Neutrophil (primary cell): ENCODE measurements around the gene MED12L.

Experiments used
- H3K27ac ChIP-seq: fragments of 200-600 bp; sonication (generic); 2 replicates; pipeline ENCODE4 v1.5.1; 2016; ENCODE audit warnings: mild to moderate bottlenecking, moderate library complexity
- H3K27me3 ChIP-seq: fragments of 200-600 bp; sonication (generic); 2 replicates; pipeline ENCODE4 v1.6.0; 2016; ENCODE audit warnings: mild to moderate bottlenecking
- H3K36me3 ChIP-seq: fragments of 200-600 bp; sonication (generic); 2 replicates; pipeline ENCODE4 v1.5.1; 2017
- H3K4me1 ChIP-seq, 2 experiments: fragments of 200-600 bp in 1 of 2; sonication (generic) in 1 of 2; 1 replicate in 1 of 2; 2 replicates in 1 of 2; pipeline versions ENCODE4 v1.5.1 to v1.6.1; 2013 to 2016; ENCODE audit warnings: low read depth in 1 of 2, low read length in 1 of 2, mild to moderate bottlenecking in 1 of 2, moderate library complexity in 1 of 2; ENCODE audit not compliant: control insufficient read depth in 1 of 2, insufficient read depth in 1 of 2
- H3K4me3 ChIP-seq, 2 experiments: fragments of 200-600 bp in 1 of 2; sonication (generic) in 1 of 2; 1 replicate in 1 of 2; 2 replicates in 1 of 2; pipeline ENCODE4 v1.5.1; 2013 to 2016; ENCODE audit warnings: low read depth in 1 of 2, low read length in 1 of 2, mild to moderate bottlenecking in 1 of 2, moderate library complexity in 1 of 2
- H3K9me3 ChIP-seq: fragments of 200-600 bp; sonication (generic); 2 replicates; pipeline ENCODE4 v1.5.1; 2016
- TF ChIP-seq, protein P1 (sequence below): fragments of 200-600 bp; sonication (generic); IDR thresholded peaks from 2 replicates; pipeline ENCODE4 v1.5.1; 2016; ENCODE audit warnings: antibody characterized with exemption

The MED12L gene

DNA sequence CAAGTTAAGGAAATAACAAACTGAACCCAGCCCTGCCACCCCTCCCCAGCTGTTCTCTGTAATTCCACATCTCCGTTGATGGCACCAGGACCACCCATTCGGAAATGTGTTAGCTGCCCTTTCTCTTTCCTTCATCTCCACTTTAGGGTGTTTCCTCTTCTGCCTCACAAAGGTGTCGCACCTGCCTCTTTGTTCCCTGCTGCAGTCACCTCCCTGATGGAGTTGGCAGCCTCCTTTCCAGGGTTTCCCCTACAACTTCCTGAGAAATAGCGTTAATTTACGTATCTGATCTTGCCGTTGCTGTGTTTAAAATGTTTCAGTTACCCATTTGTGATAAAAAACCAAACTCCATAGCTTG is 60.2 kb downstream of the MED12L start:
- Histone ChIP-seq H3K27me3 (no peaks in the 10 kb centered on the region), H3K4me1 (peaks cover 9 to 12% of the 10 kb centered on the region in 2 experiments), H3K27ac (no peak overlapping the region), H3K36me3 (no peaks in the 10 kb centered on the region), H3K9me3 (no peaks in the 10 kb centered on the region), H3K4me3 (peak overlapping the region in 1 of 2 experiments; percentile 26)
- TF ChIP-seq, protein P1, sequence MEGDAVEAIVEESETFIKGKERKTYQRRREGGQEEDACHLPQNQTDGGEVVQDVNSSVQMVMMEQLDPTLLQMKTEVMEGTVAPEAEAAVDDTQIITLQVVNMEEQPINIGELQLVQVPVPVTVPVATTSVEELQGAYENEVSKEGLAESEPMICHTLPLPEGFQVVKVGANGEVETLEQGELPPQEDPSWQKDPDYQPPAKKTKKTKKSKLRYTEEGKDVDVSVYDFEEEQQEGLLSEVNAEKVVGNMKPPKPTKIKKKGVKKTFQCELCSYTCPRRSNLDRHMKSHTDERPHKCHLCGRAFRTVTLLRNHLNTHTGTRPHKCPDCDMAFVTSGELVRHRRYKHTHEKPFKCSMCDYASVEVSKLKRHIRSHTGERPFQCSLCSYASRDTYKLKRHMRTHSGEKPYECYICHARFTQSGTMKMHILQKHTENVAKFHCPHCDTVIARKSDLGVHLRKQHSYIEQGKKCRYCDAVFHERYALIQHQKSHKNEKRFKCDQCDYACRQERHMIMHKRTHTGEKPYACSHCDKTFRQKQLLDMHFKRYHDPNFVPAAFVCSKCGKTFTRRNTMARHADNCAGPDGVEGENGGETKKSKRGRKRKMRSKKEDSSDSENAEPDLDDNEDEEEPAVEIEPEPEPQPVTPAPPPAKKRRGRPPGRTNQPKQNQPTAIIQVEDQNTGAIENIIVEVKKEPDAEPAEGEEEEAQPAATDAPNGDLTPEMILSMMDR, result no peak

DNA sequence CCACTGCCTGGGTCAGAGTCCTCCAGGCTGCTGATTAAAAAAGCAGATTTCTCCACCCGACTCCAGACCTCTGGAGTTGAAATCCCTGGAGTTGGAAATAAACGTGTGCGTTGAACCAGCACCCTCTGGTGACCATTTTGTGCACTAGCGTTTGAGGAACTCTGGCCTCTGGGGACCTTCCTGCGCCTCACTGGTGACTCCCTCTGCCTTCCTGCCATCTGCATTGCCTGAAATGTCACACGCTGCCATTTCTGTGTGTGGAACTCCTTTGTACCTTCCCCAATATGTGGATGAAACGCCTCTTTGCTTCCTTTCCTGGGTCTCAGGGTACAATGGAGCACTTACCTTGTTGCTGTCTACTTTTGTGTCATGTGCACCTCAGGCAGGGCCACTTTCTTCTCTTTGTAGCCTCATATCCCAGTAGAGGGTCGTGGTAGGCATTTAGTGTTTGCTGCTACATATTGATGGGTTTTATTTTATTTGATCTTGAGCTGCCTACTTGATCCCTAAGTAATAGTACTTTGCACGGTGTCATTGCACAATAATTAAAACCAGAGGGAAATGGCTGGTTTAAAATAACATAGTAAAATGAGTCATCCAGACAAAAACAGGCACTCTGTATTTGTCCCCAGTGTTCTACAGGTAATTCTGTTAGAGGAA is 60.7 kb downstream of the MED12L start:
- peak overlapping the region in 1 of 2 experiments; percentile 26 for H3K4me3 ChIP-seq

DNA sequence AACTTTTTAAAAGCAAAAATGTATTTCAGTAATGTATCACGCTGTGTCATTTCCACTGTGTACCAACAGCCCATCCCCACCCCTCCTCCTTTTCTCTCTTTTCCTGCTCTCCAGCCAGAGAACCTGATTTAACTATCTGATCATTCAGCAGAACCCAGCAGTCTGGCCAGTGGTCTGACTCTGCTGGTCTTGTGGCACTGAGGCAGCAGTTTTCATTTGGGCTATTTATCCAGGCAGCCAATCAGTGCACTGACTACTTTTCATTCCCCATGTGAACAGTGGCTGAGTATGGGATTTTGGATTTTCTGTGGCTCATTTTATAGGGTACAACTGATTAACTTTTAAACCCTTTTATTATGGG is 61.2 kb downstream of the MED12L start:
- Histone ChIP-seq H3K36me3 (no peaks in the 10 kb centered on the region), H3K4me1 (peaks cover 9 to 12% of the 10 kb centered on the region in 2 experiments), H3K27me3 (no peaks in the 10 kb centered on the region), H3K9me3 (no peaks in the 10 kb centered on the region), H3K4me3 (no peak overlapping the region), H3K27ac (no peak overlapping the region)
- TF ChIP-seq, protein P1, result no peak

More for the DNA sequence above, 60.7 kb downstream of the MED12L start:
- Histone ChIP-seq H3K36me3 (no peaks in the 10 kb centered on the region), H3K4me1 (peaks cover 9 to 12% of the 10 kb centered on the region in 2 experiments), H3K27ac (no peak overlapping the region), H3K9me3 (no peaks in the 10 kb centered on the region), H3K27me3 (no peaks in the 10 kb centered on the region)
- TF ChIP-seq, protein P1, result peak; percentile 77

DNA sequence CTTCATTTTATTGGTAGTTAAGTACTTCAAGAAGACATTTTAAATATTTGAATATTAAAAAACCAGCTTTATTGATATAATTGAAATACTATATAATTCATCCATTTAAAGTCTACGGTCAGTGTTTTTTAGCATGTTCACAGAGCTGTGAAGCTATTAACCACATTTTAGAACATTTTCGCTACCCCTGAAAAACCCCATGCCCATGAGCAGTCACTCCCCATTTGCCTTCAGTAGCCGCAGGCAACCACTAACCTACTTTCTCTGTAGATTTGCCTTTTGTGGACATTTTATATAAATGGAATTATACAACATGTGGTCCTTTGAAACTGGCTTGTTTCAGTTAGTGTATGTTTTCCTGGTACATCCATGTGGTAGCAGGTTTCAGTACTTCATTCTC is 61.8 kb downstream of the MED12L start:
- Histone ChIP-seq H3K4me3 (no peak overlapping the region), H3K4me1 (peaks cover 9 to 12% of the 10 kb centered on the region in 2 experiments), H3K9me3 (no peaks in the 10 kb centered on the region), H3K36me3 (no peaks in the 10 kb centered on the region), H3K27ac (no peak overlapping the region), H3K27me3 (no peaks in the 10 kb centered on the region)
- TF ChIP-seq, protein P1, result no peak

DNA sequence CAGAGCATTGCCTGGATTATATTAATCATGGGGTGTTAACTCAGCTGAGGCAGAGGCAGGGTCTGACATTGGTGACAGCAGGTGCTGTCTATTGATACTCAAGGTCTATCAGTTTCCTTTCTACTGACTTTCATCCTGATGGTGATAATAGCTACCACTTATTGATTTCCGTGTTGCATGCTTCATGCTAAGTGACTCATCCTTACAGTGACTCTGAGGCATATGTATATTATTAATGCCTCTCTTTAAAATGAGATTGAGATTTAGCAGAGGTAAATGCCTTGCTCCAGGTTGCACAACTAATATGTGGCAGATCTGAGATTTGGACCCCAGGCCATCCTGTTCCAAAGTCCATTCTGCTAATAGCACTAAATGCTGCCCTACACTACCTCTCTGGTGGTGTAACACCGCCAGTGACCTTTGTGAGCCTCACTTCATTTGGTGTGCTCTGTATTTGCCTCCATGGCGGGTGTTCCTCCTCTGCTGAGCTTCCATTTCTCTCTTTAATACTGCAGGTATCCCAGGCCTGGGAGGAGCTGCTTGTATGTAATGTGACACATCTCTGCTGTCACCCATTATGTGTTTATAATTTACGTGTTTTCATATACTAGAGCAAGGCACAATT is 67.1 kb downstream of the MED12L start:
- Histone ChIP-seq H3K27ac (no peak overlapping the region), H3K36me3 (no peaks in the 10 kb centered on the region), H3K9me3 (no peaks in the 10 kb centered on the region), H3K4me1 (no peaks in the 10 kb centered on the region), H3K27me3 (no peaks in the 10 kb centered on the region), H3K4me3 (no peak overlapping the region)
- TF ChIP-seq, protein P1, result no peak
